Measurements from ENCODE around the gene SSBP4.

The SSBP4 gene

DNA sequence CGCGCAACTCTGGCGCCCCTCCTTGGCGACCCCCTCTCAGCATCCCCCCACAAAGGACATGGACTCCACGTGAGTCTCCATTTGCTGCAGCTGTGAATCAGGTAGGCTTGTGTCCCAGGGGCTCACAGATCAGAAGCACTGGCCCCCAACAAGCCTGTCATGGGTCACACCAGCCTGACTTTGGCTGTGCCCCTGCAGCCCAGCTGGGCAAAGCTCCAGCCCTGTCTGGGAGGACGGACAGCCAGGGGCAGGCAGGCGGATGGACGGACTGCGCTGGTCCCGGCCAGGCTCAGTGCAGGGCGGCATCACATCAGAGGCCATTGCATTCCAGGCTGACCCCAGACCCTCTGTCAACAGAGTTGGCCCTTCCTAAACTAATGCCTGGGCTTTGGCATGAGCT lies 47.2 kb downstream of the SSBP4 start:
- Histone ChIP-seq H3K27ac (no peak overlapping the region), H3K9ac (no peak overlapping the region), H3K79me2 (ENCODE audit: insufficient read depth, low read depth) (peaks cover 11% of the 10 kb centered on the region; the same call in 1 of the 2 replicates), H3K4me2 (no peak overlapping the region), H3K36me3 (ENCODE audit: insufficient read depth) (no peaks in the 10 kb centered on the region), H3K4me3 (IDR thresholded peaks at IDR 0.05; ENCODE audit: insufficient read depth, low read depth, low read length) (no peak overlapping the region), H3K27me3 (ENCODE audit: insufficient read depth, low read depth) (no peaks in the 10 kb centered on the region), H2AFZ (ENCODE audit: low read depth) (no peak overlapping the region), H4K20me1 (ENCODE audit: insufficient read depth) (no peaks in the 10 kb centered on the region), H3K4me1 (ENCODE audit: low read depth, poor library complexity, severe bottlenecking) (no peaks in the 10 kb centered on the region)
- TF ChIP-seq, protein P1, sequence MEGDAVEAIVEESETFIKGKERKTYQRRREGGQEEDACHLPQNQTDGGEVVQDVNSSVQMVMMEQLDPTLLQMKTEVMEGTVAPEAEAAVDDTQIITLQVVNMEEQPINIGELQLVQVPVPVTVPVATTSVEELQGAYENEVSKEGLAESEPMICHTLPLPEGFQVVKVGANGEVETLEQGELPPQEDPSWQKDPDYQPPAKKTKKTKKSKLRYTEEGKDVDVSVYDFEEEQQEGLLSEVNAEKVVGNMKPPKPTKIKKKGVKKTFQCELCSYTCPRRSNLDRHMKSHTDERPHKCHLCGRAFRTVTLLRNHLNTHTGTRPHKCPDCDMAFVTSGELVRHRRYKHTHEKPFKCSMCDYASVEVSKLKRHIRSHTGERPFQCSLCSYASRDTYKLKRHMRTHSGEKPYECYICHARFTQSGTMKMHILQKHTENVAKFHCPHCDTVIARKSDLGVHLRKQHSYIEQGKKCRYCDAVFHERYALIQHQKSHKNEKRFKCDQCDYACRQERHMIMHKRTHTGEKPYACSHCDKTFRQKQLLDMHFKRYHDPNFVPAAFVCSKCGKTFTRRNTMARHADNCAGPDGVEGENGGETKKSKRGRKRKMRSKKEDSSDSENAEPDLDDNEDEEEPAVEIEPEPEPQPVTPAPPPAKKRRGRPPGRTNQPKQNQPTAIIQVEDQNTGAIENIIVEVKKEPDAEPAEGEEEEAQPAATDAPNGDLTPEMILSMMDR (conservative IDR thresholded peaks at IDR 0.05; ENCODE audit: low read depth, low read length) = no peak

DNA sequence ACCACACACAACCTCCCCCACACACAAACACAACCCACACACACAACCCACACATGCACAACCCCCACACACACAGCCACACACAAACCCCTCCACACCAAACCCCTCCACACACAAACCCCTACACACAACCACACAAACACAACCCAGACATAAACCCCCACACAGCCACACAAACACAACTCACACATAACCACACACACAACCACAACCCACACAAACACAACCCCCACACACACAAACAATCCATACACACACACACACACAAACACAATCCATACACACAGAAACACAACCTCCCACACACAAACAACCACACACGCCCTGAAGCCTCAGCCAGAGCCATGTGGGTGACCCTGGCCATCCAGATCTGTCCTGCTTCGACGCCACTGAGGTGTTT lies 48.8 kb downstream of the SSBP4 start:
- Histone ChIP-seq H4K20me1 (ENCODE audit: insufficient read depth) (0 out of 2 replicates have a peak, but pooled peaks cover 6% of the 10 kb centered on the region), H3K27ac (no peak overlapping the region), H2AFZ (ENCODE audit: low read depth) (no peak overlapping the region), H3K36me3 (ENCODE audit: insufficient read depth) (no peaks in the 10 kb centered on the region), H3K9ac (no peak overlapping the region), H3K4me2 (no peak overlapping the region), H3K79me2 (ENCODE audit: insufficient read depth, low read depth) (peaks cover 14% of the 10 kb centered on the region; the same call in 1 of the 2 replicates), H3K27me3 (ENCODE audit: insufficient read depth, low read depth) (no peaks in the 10 kb centered on the region), H3K4me1 (ENCODE audit: low read depth, poor library complexity, severe bottlenecking) (no peaks in the 10 kb centered on the region), H3K4me3 (IDR thresholded peaks at IDR 0.05; ENCODE audit: insufficient read depth, low read depth, low read length) (no peak overlapping the region)
- TF ChIP-seq, protein P1 (conservative IDR thresholded peaks at IDR 0.05; ENCODE audit: low read depth, low read length) = no peak

- H3K36me3 ChIP-seq (ENCODE audit: insufficient read depth) = no peaks in the 10 kb centered on the region
- H3K27me3 ChIP-seq (ENCODE audit: insufficient read depth, low read depth) = no peaks in the 10 kb centered on the region
- H3K79me2 ChIP-seq (ENCODE audit: insufficient read depth, low read depth) = peaks cover 19% of the 10 kb centered on the region; the same call in 1 of the 2 replicates
- TF ChIP-seq, protein P1 (conservative IDR thresholded peaks at IDR 0.05; ENCODE audit: low read depth, low read length) = no peak
- H4K20me1 ChIP-seq (ENCODE audit: insufficient read depth) = 0 out of 2 replicates have a peak, but pooled peaks cover 6% of the 10 kb centered on the region
- no peak overlapping the region for H3K4me2 ChIP-seq
- H3K9ac ChIP-seq = no peak overlapping the region
- H2AFZ ChIP-seq (ENCODE audit: low read depth) = no peak overlapping the region
- no peaks in the 10 kb centered on the region for H3K4me1 ChIP-seq (ENCODE audit: low read depth, poor library complexity, severe bottlenecking)
- H3K27ac ChIP-seq = no peak overlapping the region
- H3K4me3 ChIP-seq (IDR thresholded peaks at IDR 0.05; ENCODE audit: insufficient read depth, low read depth, low read length) = no peak overlapping the region
Observed at GRCh38 chr19:18468517-18468916, 49.3 kb downstream of the SSBP4 start.

- no peak overlapping the region for H3K9ac ChIP-seq
- no peaks in the 10 kb centered on the region for H3K4me1 ChIP-seq (ENCODE audit: low read depth, poor library complexity, severe bottlenecking)
- H3K4me3 ChIP-seq (IDR thresholded peaks at IDR 0.05; ENCODE audit: insufficient read depth, low read depth, low read length) = no peak overlapping the region
- TF ChIP-seq, protein P1 (conservative IDR thresholded peaks at IDR 0.05; ENCODE audit: low read depth, low read length) = peak; percentile 77; the same call in 1 of the 2 replicates
- no peaks in the 10 kb centered on the region for H3K36me3 ChIP-seq (ENCODE audit: insufficient read depth)
- H4K20me1 ChIP-seq (ENCODE audit: insufficient read depth) = peaks cover 6% of the 10 kb centered on the region; the same call in 1 of the 2 replicates
- H3K4me2 ChIP-seq = no peak overlapping the region
- H3K79me2 ChIP-seq (ENCODE audit: insufficient read depth, low read depth) = peaks cover 27% of the 10 kb centered on the region
- H3K27me3 ChIP-seq (ENCODE audit: insufficient read depth, low read depth) = no peaks in the 10 kb centered on the region
- H3K27ac ChIP-seq = no peak overlapping the region
- H2AFZ ChIP-seq (ENCODE audit: low read depth) = no peak overlapping the region
Observed at GRCh38 chr19:18469069-18469846, 50.1 kb downstream of the SSBP4 start.
